T follicular helper cell (primary cell): Measurements from ENCODE around the gene IFIT2.
"Not testable (repeated sequence)": the region's sequence is repeated elsewhere in the genome, so short reads cannot be mapped to it uniquely, and the experiment has no call there.

Source experiments
- DNase-seq: peaks from one replicate; pipeline ENCODE4 v3.0.0-alpha.2; 2020; ENCODE audit warnings: low read depth

The IFIT2 gene

DNA sequence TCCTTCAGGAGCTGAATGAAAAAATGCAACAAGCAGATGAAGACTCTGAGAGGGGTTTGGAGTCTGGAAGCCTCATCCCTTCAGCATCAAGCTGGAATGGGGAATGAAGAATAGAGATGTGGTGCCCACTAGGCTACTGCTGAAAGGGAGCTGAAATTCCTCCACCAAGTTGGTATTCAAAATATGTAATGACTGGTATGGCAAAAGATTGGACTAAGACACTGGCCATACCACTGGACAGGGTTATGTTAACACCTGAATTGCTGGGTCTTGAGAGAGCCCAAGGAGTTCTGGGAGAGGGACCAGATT, 5.4 kb downstream of the IFIT2 start:
- DNase-seq, result no peak

DNA sequence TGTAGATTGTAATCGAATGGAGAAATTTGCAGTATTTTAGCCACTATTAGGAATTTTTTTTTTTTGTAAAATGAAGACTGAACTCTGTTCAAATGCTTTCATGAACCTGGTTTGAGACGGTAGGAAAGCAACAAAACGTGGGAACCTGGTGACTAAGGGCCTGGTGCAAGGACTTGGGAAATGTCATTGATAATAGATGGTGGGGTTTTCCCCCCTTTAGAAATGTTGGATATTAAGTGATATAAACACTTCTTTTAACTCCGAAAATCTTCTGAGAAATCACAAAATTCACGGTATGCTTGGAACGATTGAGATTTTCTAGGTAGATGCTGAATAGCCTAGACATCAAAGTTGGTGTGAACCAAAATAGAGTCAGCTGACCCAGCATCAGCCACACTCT, 6.4 kb downstream of the IFIT2 start:
- no peak for DNase-seq

DNA sequence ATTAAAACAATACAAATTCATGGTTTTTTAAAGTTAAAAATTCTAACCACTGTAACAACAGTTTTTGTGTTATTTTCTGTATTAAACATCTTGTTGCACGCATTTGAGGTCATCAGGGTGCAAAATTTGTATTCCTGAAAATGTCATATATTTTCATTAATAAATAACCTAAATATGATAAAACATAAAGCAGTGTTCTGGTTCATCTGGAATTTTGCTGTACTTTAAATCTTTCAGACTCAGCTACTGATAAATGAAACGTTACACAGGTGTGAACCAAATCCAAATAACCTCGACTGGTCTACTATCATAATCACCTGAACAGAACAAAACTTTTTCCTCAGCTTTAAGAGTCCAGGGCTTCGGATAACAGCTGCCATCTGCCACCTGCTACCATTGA, 6.9 kb downstream of the IFIT2 start:
- no peak for DNase-seq

DNA sequence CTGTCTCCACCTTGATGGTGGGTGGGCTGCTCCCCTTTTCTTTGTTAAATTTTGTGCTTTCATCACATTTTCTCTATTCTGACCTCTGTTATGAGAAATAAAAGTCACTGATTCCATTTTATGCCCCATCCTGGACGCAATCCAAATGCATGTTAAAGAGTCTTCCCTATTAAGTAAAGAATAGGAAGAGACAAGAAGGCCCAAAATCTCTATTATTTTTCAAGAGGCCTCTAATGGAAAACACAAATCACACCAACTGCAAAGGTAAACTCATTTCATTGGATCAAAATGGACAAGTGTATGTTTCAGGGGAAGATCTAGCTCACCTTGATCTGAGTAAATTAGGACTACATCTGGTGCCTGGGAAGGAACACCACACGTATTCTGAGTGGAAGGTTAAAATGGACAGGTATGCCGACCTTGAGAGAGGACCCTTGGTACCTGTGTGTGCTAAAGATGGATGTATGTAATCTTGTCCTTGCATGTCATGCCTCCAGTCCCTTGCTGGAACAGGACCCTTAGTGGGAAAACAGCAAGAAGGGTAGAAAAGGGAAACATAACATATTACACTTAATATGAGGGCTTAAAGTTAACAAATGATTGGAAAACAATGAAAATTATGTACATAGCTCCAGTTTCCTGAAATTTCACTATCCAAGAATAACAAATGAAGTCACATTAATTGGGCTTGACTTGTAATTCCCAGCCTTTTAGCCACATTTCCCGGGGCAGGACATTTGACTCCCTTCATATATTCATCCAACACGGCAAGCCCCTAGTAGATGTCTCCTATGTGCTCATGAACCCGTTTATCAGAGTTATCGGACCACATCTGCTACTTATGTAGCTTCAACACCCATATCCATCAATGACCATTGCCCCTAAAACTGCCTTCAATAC, 7.6 kb downstream of the IFIT2 start:
- DNase-seq, result no peak

DNA sequence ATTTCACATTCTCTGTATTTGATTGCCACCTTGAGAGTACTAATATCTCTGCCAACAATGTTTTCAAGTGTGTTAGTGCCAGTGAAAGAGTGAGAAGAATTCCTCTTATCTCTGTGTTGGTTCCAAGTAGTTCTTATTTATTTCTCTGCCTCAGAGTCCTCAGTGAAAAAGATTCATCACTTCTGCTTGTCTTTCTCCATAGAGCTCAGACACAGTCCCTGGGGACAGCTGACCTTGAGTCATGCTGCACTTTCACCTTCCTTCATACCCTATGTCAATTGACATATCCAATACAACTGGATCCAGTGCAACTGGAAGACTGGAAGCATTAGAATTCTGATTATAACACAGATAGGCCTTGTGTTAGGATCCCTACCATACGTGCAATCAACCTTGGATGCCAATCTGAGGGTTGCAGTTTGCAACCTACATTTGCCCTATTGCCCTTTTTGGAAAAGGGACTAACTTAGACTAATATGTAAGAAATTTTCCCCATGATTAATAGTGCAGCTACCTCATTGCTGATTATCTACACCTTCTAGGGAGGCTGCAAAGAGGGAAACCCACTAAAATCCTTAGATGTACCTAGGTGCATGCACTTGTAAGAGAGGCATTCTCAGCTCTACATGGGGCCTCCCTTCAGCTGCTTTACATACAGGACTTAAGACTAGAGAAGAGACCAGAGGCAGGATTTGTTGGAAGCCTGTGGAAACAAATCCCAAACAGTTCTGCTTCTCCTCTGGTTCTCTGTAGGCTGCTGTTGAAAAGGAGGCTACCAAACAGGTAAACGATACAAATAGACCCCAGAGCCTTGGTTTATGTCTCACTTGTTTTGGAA, 8.4 kb downstream of the IFIT2 start:
- DNase-seq, result no peak

DNA sequence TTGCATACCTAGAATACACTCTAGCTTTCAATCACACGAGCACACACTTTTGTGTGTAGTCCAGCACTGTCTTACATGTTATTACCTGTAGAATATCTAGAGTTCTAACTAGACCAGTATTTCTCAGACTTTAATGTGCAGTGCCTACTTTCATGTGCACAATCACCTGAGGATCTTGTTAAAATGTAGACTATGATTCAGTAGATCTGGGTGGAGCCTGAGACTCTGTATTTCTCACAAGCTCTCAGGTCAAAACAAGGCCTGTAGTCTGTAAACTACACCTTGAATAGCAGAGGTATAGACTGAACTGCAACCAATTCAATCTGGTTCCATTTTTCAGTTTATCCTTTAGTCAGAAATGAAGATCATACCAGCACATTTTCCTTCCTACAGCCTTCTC, 11.1 kb downstream of the IFIT2 start:
- DNase-seq, result no peak

DNA sequence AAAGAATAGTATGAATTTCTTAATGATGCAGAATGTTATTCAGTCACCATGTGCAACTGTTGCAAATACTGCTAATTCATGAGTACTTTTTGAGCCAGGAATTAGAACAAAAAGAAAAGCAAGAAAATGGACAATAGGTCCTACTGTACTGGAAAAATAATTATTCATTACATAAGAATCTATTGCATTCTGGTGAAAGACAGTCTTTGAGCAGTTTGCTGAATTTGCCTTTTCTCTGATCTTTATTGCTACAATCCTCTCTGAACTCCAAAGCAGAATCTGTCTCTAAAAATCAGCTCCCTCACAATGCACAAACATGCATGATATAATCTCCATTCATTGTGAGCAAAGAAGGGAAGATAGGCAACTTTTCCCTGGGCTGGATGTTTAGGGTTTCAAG, 12.8 kb downstream of the IFIT2 start:
- DNase-seq, result no peak

DNA sequence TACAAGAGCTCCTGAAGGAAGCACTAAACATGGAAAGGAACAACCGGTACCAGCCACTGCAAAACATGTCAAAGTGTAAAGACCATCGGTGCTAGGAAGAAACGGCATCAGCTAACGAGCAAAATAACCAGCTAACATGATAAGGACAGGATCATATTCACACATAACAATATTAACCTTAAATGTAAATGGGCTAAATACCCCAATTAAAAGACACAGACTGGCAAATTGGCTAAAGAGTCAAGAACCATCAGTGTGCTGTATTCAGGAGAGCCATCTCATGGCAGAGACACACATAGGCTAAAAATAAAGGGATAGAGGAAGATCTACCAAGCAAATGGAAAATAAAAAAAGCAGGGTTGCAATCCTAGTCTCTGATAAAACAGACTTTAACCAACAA, 16.2 kb downstream of the IFIT2 start:
- not testable (repeated sequence) for DNase-seq

DNA sequence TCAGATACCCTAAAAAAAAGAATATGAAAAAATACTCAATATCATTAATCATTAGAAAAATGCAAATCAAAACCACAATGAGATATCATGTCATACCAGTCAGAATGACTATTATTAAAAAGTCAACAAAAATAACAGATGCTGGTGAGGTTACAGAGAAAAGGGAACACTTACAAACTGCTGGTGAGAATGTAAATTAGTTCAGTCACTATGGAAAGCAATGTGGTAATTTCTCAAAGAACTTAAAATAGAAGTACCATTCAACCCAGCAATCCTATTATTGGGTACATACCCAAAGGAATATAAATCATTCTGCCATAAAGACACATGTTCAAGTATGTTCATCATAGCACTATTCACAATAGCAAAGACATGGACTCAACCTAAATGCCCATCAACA, 23.2 kb downstream of the IFIT2 start:
- DNase-seq, result not testable (repeated sequence)

DNA sequence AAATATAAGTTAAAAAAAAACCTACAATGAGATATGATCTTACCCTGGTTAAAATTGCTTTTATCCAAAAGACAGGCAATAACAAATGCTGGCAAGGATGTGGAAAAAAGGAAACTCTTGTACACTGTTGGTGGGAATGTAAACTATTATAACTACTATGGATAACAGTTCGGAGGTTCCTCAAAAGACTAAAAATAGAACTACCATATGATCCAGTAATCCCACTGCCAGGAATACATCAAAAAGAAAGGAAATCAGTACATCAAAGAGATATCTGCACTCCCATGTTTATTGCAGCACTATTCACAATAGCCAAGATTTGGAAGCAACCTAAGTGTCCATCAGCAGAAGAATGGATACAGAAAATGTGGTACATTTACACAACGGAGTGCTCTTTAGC, 24.0 kb downstream of the IFIT2 start:
- DNase-seq, result not testable (repeated sequence)

DNA sequence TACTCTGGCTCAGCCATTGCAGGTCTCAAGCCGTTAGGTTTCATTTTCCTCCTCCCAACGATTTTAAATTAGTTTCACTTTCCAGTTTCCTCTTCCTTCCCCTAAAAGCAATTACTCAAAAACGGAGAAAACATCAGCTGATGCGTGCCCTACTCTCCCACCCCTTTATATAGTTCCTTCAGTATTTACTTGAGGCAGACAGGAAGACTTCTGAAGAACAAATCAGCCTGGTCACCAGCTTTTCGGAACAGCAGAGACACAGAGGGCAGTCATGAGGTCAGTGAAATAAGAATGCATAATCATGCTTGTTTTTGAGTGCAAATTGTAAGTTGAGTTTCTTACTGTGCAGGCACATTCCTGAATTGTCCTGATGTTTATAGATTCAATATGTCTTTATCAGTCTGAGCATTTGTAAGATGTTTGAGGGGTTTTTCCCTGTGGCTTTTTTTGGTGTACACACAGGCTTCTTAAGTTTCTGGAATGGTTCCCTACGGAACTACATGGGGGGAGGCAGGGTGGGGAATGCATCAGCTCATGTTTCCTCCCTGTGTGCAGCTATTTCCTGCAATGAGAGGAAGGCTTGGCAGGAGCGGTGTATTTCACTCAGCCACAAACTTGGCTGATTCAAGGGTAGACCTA, 26.1 kb downstream of the IFIT2 start, which contains the start of gene IFIT3:
TSS of gene IFIT3 (plus strand) at position 195 of the 639 bp plus-strand sequence. CDS start at position 272, 77 bp downstream.
- DNase-seq, result no peak

DNA sequence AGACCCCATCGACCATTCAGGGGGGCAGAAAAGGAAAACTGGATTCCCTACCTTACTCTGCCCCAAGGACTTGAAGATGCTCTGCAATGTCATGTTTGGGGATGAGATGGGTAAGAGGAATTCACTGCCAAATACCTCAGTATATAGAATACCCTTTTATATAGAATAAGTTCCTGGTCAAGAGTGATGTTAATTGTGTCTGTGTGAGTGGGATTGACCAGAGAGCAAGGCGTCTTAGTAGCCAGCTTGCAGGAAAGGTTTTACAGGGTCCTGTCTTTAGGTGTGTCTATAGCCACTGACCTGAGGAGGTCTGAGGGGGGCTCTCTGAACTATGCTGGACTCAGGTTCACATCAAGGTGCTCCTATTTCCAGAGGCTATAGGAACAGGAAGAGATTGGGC, 27.3 kb downstream of the IFIT2 start:
- DNase-seq, result no peak

DNA sequence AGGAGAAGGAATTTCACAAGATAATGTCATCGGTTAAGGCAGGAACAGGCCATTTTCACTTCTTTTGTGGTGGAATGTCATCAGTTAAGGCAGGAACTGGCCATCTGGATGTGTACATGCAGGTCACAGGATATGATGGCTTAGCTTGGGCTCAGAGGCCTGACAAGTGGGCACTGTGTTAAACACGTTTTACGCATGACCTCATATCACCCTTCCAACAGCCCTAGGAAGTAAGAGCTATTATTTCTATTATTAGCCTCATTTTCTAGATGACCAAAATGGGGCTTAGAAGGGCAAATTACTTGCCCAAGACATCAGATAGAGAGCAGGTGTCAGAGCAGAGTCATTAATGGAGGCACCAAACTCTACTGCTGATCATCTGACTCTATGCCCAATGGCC, 28.2 kb downstream of the IFIT2 start:
- DNase-seq, result not testable (repeated sequence)

DNA sequence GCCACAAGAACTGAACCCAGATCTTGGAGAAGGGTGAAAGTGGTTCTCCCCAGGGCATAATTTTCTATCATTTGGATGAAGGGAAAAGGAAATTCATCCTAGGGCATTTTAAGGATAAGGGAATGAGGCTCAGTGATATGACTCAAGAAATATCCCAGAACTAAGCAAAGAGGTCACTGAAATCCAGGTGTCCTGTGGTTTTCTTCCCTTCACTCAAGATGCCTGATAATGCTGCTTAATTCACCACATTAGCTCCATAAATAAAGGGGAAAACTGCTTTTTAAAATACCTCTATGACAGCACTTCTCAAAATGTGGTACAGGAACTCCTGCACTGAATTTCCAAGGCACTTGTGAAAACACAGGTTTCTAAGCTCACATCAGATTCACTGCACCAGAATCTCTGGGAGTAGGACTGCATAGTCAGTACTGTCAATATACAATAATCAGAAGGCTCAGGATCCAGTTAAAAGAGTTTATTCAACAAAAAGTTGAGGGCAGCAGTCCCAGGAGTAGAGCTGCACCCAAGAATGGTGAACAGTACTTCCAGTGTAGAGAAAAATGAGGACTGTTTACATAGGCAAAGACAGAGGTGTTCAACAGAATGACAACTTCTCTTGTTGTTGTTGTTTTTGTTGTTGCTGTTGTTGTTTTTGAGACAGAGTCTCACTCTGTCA, 28.8 kb downstream of the IFIT2 start:
- no peak for DNase-seq

DNA sequence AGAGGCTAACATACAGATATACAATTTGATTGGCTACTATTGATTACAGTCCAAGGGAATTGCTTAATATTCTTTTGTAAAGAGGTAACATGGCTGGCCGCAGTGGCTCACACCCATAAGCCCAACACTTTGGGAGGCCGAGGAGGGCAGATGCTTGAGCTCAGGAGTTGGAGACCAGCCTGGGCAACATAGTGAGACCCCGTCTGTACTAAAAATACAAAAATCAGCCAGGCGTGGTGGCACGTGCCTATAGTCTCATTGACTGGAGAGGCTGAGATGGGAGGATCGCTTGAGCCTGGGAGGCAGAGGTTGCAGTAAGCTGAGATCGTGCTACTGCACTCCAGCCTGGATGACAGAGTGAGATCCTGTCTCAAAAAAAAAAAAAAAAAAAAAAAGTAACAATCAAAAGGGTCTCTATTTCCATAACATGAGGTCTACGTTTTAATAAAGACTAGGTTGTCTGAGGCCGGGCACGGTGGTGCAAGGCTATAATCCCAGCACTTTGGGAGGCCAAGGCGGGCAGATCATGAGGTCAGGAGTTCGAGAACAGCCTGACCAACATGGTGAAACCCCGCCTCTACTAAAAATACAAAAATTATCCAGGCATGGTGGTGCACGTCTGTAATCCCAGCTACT, 29.8 kb downstream of the IFIT2 start:
- not testable (repeated sequence) for DNase-seq

DNA sequence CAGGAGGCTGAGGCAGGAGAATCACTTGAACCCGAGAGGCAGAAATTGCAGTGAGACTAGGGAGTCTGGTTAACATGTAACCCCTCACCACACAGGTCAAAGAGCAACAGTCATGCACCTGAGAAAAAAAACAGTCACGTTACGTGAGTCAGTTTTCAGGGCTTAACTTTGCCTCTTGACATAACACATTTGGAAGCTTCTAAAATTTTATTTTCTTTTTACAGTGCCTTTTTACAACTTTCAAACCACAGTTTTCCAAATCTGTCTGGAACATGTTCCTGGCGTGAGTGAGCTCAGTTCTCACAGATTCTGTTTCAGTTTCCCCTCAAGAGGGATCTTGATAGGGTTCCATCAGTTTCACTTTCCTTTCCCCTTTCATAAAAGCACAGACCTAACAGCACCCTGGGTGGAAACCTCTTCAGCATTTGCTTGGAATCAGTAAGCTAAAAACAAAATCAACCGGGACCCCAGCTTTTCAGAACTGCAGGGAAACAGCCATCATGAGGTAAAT, 30.3 kb downstream of the IFIT2 start:
- DNase-seq, result no peak

DNA sequence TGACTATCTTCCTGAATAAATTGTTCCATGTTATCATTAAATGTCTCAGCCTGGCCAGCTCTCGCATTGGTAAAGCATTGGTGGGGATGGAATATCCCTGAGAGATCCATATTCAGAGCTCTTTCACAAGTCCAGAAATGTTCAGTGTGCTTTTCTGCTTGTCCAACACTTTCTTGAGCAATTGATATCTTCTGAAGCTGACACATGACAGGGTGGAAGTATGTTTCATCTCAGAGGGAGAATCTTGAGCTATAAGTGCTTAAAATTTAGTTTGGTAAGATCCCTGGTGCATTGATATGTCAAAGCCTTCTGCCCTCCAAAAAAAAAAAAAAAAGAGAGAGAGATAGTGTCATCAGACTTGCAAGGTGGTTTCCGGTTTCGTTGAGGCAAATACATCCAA, 33.4 kb downstream of the IFIT2 start:
- no peak for DNase-seq

DNA sequence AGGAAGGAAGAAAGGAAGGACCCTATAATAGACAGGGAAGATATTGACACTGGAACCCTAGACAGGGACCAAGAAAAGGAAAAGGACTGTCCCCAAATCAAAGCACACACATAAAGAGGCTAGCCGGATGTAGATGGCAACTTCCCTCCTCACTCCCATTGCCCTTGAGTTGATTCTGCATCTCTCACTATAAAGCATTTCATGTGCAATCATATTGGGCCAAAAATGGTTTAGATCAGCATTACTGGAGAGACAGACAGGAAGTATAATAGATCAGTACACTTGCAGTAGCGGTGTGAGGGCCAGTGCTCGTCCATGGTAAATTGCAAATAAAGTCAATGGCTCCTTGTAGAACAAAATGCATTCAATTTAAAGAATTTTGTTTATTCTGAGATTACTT, 34.4 kb downstream of the IFIT2 start:
- DNase-seq, result no peak

DNA sequence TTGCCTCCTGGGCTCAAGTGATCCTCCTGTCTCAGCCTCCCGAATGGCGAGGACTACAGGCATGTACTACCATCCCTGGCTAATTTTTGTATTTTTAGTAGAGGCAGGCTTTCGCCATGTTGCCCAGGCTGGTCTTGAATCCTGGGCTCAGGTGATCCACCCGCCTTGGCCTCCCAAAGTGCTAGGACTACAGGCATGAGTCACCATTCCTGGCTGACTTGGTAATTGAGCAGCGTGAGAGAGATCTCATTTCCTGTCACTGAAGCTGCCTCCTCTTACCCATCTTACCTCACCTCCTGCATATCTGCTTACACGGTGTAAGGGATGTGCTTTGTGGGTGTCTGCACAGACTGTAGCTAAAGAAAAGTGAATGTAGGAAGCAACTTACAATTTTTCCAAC, 35.6 kb downstream of the IFIT2 start:
- DNase-seq, result no peak

DNA sequence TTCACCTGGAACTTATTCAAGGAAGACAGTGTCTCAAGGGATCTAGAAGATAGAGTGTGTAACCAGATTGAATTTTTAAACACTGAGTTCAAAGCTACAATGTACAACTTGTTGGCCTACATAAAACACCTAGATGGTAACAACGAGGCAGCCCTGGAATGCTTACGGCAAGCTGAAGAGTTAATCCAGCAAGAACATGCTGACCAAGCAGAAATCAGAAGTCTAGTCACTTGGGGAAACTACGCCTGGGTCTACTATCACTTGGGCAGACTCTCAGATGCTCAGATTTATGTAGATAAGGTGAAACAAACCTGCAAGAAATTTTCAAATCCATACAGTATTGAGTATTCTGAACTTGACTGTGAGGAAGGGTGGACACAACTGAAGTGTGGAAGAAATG, 36.9 kb downstream of the IFIT2 start:
- DNase-seq, result no peak

DNA sequence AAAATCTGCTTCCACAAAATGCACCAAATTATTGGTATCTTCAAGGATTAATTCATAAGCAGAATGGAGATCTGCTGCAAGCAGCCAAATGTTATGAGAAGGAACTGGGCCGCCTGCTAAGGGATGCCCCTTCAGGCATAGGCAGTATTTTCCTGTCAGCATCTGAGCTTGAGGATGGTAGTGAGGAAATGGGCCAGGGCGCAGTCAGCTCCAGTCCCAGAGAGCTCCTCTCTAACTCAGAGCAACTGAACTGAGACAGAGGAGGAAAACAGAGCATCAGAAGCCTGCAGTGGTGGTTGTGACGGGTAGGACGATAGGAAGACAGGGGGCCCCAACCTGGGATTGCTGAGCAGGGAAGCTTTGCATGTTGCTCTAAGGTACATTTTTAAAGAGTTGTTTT, 38.0 kb downstream of the IFIT2 start:
- DNase-seq, result no peak
